IPS DF 19.7 (cell line): ENCODE results near the gene UNC13D.
"Not testable (repeated sequence)": the region's sequence is repeated elsewhere in the genome, so short reads cannot be mapped to it uniquely, and the experiment has no call there.

Source experiments
- DNase-seq: peaks from one replicate; pipeline ENCODE4 v3.0.0-alpha.2; 2013; ENCODE audit warnings: low read depth, low spot score

UNC13D gene

GRCh38 chr17:75799402-75799801 is 44.8 kb downstream of the UNC13D start:
- DNase-seq, result no peak

- no peak for DNase-seq
These were observed 48.2 kb downstream of the UNC13D start for GRCh38 chr17:75795820-75796607.

- no peak for DNase-seq
These were observed 50.7 kb downstream of the UNC13D start for GRCh38 chr17:75793460-75793859.

- DNase-seq, result no peak
These were observed 53.0 kb downstream of the UNC13D start for GRCh38 chr17:75791254-75791653.

DNA sequence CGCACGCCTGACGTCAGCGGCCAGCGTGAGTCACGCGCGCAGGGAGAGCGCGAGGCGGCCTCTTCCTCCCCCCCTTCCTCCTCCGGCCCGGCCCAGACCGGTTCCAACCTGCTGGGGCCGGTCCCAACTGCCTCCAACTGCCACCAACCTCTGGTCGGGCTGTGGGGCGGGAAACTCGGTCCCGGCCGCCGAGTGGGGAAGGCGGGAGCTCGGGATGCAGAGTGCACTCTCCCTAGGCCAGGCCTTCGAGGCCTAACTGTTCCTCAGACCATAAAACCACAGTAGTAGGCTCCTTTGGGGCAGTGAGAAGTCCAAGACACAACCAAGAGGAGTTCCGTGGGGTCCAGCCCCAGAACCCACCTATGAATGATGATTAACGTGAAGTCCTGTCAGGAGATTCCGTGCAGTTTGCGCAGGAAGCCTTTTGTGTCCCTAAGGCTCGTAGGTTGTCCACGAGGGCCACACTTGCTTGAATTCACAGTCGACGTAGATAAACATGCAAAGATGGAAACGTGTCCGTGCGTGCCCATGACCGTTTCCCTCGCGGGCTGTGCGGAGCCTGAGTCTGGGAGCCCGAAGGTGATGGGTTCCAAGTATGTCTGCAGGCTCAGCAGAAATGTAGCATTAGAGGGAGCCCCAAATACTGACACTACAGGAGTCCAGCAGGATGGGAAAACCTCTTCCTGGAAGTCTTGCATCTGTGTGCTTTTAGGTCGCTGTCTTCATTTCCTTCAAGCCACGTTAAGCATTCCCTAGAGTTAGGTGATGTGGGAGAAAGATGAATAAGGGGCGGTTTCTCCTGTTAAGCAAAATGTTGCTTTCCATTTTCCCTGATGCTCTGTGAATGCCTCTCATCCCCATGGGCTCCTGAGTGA is 59.0 kb downstream of the UNC13D start:
- DNase-seq, result no peak

GRCh38 chr17:75784473-75785015 is 59.7 kb downstream of the UNC13D start, which contains the start of gene UNK:
TSS of gene UNK (plus strand) at chr17:75784806. CDS start at chr17:75784881, 75 bp downstream.
- DNase-seq, result peak; percentile 98

DNA sequence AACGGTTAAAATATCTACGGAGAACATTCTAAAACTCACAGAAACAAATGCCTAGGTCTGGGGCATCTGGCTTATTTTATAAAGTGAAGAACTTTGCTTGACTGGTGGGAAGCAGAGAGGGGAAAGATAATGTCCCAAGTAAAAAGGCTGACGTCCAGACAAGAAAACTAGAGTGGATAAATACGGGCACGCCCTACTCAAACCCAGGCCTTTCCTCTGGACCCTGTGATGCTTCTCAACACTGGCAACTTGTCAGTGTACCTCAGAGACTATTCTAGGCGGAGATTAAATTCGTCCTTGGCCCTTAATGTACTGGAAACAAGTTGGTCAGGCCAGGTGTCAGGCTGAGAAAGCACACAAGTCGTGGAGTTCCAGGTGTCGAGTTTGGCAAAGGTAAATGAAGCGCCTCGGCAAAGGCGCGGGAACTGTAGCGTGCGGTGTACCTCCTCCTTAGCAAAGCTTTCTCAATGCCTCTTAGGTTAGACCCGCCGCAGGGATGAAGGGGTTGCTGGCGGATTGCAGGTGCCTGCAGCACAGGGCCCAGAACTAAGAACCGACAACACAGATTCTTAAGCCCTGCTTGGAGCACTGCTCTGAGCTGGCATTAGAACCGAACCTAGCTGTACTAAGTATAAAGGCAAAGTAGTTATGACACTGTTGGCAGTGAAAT is 60.3 kb downstream of the UNC13D start:
- no peak for DNase-seq

DNA sequence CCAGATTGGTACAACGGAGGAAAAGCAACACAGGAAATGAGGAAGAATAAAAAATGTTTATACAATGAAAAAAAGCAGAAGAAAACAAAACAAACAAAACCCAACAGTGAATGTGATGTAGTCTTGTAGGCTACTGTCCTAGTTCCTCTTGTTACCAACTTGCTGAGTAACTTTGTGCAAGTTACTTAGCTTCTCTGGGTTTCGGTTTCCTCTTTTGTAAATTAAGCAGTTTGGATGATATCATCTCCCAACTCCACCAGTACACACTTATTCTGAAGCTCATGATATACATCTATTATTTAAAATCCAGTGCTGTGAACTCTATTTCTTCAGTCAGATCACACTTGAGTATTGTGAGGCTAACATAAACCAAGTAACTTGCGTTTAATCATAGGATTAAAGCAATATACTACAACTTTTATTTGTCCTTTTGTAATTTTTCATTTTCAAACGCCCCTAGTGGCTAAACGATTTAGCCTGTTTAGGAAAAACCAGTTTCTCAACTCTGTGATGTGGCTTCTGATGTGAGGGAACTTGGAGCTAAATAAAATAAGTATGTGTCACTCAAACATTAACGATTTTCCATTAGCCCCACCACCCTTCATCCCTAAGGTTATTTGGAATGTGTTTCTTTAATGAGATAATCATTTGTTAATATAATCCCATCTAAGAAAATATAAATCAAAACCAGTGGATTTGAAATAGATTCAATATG is 61.0 kb downstream of the UNC13D start:
- DNase-seq, result no peak

GRCh38 chr17:75779987-75780889 is 64.0 kb downstream of the UNC13D start:
- DNase-seq, result no peak

GRCh38 chr17:75779250-75779986 is 64.8 kb downstream of the UNC13D start:
- peak; percentile 100 for DNase-seq

DNA sequence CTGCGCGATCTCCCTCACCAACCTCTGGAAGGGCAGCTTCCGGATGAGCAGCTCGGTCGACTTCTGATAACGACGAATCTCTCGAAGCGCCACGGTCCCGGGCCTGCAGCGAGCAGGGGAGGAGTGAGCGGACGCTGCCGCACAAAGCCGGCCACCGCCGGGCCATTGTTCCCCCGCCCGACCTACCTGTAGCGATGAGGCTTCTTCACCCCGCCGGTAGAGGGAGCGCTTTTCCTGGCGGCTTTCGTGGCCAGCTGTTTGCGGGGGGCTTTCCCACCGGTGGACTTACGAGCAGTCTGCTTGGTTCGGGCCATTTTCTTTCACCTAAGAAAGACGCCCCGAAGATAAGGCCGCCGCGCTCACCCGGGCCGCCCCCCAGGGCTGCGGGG is 65.3 kb downstream of the UNC13D start:
- DNase-seq, result no peak

- not testable (repeated sequence) for DNase-seq
These were observed 65.9 kb downstream of the UNC13D start for GRCh38 chr17:75778066-75778860.

DNA sequence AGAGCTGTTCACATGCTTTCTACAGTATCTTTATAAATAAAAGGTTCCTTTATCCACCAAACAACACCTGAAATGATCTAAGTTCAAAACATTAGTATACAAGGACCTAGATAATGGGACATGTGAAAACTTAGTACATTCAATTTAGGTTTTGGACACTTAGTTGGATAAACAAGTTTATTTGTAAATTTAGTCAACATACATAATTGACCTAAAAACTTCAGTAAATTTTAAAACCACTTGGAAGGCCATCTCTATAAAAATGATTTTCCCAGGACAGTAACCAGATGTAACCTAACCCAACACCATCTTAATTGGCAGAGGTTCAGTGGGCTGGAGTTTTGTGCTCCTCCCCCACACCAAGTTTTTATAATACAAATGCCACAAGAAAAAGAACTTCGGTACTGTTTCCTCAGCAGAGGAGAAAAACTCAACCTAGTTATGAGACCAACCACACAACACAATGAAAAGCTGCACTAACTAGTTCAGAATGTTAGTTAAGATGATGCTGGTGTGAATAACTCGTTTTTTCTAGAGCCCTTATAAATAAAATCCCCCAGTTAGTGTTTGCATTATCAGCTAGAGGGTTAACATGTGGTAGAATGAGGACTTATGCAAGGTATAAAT is 66.8 kb downstream of the UNC13D start:
- DNase-seq, result no peak
